Peyer's patch (tissue), 4 donors: ENCODE data around the gene JADE3. TPM values are rescaled to one million over a fixed set of nuclear protein-coding genes. Genes with fewer than 3 reads are reported as not detected.

ENCODE experiments used
- DNase-seq, 3 donors: peaks; one replicate each; pipeline ENCODE4 v3.0.0-alpha.2; 2017 to 2019
- H3K27ac ChIP-seq, 4 donors: fragments of 200-600 bp; sonication (generic); one replicate each; pipeline ENCODE4 v1.5.1; 2016 to 2019
- H3K27me3 ChIP-seq, 2 donors: fragments of 200-600 bp; sonication (generic); one replicate each; pipeline ENCODE4 v1.5.1; 2019
- H3K36me3 ChIP-seq, 3 donors: fragments of 200-600 bp; sonication (generic); one replicate each; pipeline ENCODE4 v1.5.1; 2016 to 2019
- H3K4me1 ChIP-seq, 4 donors: fragments of 200-600 bp; sonication (generic); one replicate each; pipeline ENCODE4 v1.5.1; 2016 to 2019
- H3K4me3 ChIP-seq, 4 donors: fragments of 200-600 bp; sonication (generic); 1 replicate in 3 of 4; 2 replicates in 1 of 4; pipeline ENCODE4 v1.5.1; 2016 to 2019; ENCODE audit warnings: mild to moderate bottlenecking in 1 of 4
- H3K9me3 ChIP-seq, 4 donors: fragments of 200-600 bp; sonication (generic); one replicate each; pipeline ENCODE4 v1.5.1; 2016 to 2019; ENCODE audit warnings: mild to moderate bottlenecking in 1 of 4
- CTCF ChIP-seq, 6 experiments: fragments of 450-650 bp in 4 of 6; fragments of 200-600 bp in 2 of 6; sonication (generic) in 1 of 6; IDR thresholded peaks; one replicate each; pipeline ENCODE4 v1.5.1; 2017 to 2019; ENCODE audit warnings: antibody characterized with exemption in 6 of 6, mild to moderate bottlenecking in 3 of 6, moderate library complexity in 1 of 6
- POLR2A ChIP-seq, 2 donors: fragments of 450-650 bp; IDR thresholded peaks; one replicate each; pipeline ENCODE4 v1.5.1; 2017; ENCODE audit warnings: antibody characterized with exemption in 2 of 2, mild to moderate bottlenecking in 2 of 2, moderate library complexity in 2 of 2
- total RNA-seq, 4 donors: library from RNA; depleted of rRNA; stranded (reverse); fragments of >200 nt; gene quantifications; one replicate each; pipeline ENCODE4 v1.1.0, GENCODE V29; 2016

Gene JADE3
- total RNA-seq, 4 donors from 2014 or later: 2.0 to 19.8 (median 2.6) TPM

GRCh38 chrX:47059142-47059874, 147.1 kb downstream of the JADE3 start:
- H3K9me3 ChIP-seq: no peaks in the 10 kb centered on the region
- no peak overlapping the region for H3K27ac ChIP-seq
- no peak overlapping the region for H3K4me3 ChIP-seq
- no peaks in the 10 kb centered on the region for H3K27me3 ChIP-seq
- no peaks in the 10 kb centered on the region for H3K4me1 ChIP-seq
- TF ChIP-seq CTCF (IDR thresholded peaks at IDR 0.05) (no peak), POLR2A (IDR thresholded peaks at IDR 0.05) (no peak)
- H3K36me3 ChIP-seq: no peaks in the 10 kb centered on the region
- DNase-seq: no peak

DNA sequence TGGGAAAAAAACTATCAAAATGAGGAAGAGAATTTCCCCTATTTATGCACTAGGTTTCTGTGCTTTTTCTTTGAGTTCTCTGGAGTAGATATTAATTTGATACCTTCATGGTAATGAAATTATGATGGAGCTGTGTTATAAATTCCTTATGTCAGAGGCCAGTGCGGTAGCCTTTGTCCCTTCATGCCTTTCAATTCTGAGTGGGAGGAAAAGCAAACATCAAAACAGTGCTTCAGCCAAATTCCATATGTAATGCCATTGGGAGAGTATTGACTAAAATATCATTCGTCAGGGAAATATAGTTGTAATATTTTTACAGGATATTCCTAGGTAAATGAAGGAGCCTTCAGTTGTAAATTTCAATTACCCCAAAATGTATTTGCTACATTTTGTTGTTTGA, 148.5 kb downstream of the JADE3 start:
- no peak overlapping the region for H3K27ac ChIP-seq
- H3K4me3 ChIP-seq: no peak overlapping the region
- no peaks in the 10 kb centered on the region for H3K9me3 ChIP-seq
- no peaks in the 10 kb centered on the region for H3K27me3 ChIP-seq
- DNase-seq: no peak
- no peak for TF ChIP-seq POLR2A (IDR thresholded peaks at IDR 0.05)
- no peak for TF ChIP-seq CTCF (IDR thresholded peaks at IDR 0.05)
- H3K36me3 ChIP-seq: no peaks in the 10 kb centered on the region
- H3K4me1 ChIP-seq: no peaks in the 10 kb centered on the region

GRCh38 chrX:47061238-47061919, 149.2 kb downstream of the JADE3 start:
- TF ChIP-seq POLR2A (IDR thresholded peaks at IDR 0.05): no peak
- no peak for TF ChIP-seq CTCF (IDR thresholded peaks at IDR 0.05)
- no peaks in the 10 kb centered on the region for H3K36me3 ChIP-seq
- no peak overlapping the region for H3K4me3 ChIP-seq
- H3K27me3 ChIP-seq: no peaks in the 10 kb centered on the region
- H3K9me3 ChIP-seq: no peaks in the 10 kb centered on the region
- H3K4me1 ChIP-seq: no peaks in the 10 kb centered on the region
- DNase-seq: no peak
- no peak overlapping the region for H3K27ac ChIP-seq

- no peaks in the 10 kb centered on the region for H3K4me1 ChIP-seq
- H3K36me3 ChIP-seq: no peaks in the 10 kb centered on the region
- no peak overlapping the region for H3K27ac ChIP-seq
- H3K9me3 ChIP-seq: no peaks in the 10 kb centered on the region
- H3K4me3 ChIP-seq: no peak overlapping the region
- no peaks in the 10 kb centered on the region for H3K27me3 ChIP-seq
- TF ChIP-seq CTCF (IDR thresholded peaks at IDR 0.05) (no peak), POLR2A (IDR thresholded peaks at IDR 0.05) (no peak)
- DNase-seq: no peak
These were observed 151.0 kb downstream of the JADE3 start for GRCh38 chrX:47063179-47063578.

GRCh38 chrX:47068214-47068613, 156.0 kb downstream of the JADE3 start:
- Histone ChIP-seq H3K9me3 (no peaks in the 10 kb centered on the region), H3K27me3 (no peaks in the 10 kb centered on the region), H3K36me3 (no peaks in the 10 kb centered on the region), H3K27ac (no peak overlapping the region), H3K4me3 (no peak overlapping the region), H3K4me1 (no peaks in the 10 kb centered on the region)
- TF ChIP-seq CTCF (IDR thresholded peaks at IDR 0.05): no peak
- no peak for TF ChIP-seq POLR2A (IDR thresholded peaks at IDR 0.05)
- no peak for DNase-seq
